Chondrocyte (in vitro differentiated cells): ENCODE data around the gene MTG1. TPM values are rescaled to one million over a fixed set of nuclear protein-coding genes. Genes with fewer than 3 reads are reported as not detected.

ENCODE experiments used
- DNase-seq: peaks from one replicate; pipeline ENCODE4 v3.0.0; 2021; ENCODE audit warnings: mixed read lengths, low spot score
- H3K27ac Mint-ChIP-seq: one replicate; pipeline ENCODE4 v1.8.0; 2021; ENCODE audit warnings: mild to moderate bottlenecking, moderate library complexity, mixed read lengths; ENCODE audit not compliant: unreplicated experiment
- H3K27me3 Mint-ChIP-seq: 2 replicates; pipeline ENCODE4 v1.8.0; 2021; ENCODE audit warnings: low read depth, mixed read lengths
- H3K36me3 Mint-ChIP-seq: 2 replicates; pipeline ENCODE4 v1.8.0; 2021; ENCODE audit warnings: low read depth, mixed read lengths
- H3K4me1 Mint-ChIP-seq: 2 replicates; pipeline ENCODE4 v1.8.0; 2021; ENCODE audit warnings: low read depth, mild to moderate bottlenecking, mixed read lengths
- H3K4me3 Mint-ChIP-seq: one replicate; pipeline ENCODE4 v1.8.0; 2021; ENCODE audit warnings: mild to moderate bottlenecking, moderate library complexity, mixed read lengths; ENCODE audit not compliant: unreplicated experiment
- H3K9me3 Mint-ChIP-seq: 2 replicates; pipeline ENCODE4 v1.8.0; 2021; ENCODE audit warnings: low read depth, mixed read lengths
- CTCF ChIP-seq: fragments of 200-600 bp; sonication (generic); IDR thresholded peaks from 2 replicates; pipeline ENCODE4 v1.5.0; 2021; ENCODE audit warnings: antibody characterized with exemption, mild to moderate bottlenecking, moderate library complexity
- total RNA-seq: library from RNA; stranded (reverse); gene quantifications from 3 replicates; pipeline ENCODE4 v1.2.1, GENCODE V29; 2021

Gene MTG1
- total RNA-seq, 1 donor from 2014 or later: 36.7 TPM

- no peak for TF ChIP-seq CTCF
Measured at GRCh38 chr10:133361227-133361626, 32.7 kb upstream of the MTG1 start.

DNA sequence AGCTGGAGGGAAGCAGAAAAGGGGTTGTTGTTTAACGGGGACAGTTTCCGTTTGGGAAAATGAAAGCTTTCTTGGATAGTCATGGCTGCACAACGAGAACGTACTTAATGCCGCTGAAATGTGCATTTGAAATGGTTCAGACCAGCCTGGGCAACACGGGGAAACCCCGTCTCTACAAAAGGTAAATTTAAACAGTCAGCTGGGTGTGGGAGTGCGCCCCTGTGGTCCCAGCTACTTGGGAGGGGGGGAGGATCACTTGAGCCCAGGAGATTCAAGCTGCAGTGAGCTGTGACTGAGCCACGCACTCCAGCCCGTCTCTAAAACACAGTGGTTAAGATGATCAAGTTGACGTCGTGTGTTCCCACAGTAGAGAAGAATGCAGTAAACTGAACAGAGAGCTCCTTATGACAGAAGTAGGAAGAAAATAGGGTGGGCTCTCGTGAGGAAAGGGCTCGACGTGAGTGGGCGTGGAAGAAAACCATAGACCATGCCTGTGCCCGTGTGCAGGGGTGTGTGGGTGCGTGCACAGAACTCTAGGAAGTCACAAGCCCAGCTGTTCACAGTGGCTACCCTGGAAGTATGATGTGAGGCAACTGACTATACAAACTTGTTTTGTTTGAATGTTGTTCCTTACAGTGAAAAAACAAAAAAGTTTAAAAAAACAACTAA lies 32.0 kb upstream of the MTG1 start:
- Mint-ChIP-seq H3K27me3 (no peaks in the 10 kb centered on the region), H3K9me3 (no peaks in the 10 kb centered on the region), H3K4me3 (no peak overlapping the region), H3K36me3 (peaks cover 19% of the 10 kb centered on the region), H3K4me1 (no peaks in the 10 kb centered on the region), H3K27ac (no peak overlapping the region)
- no peak for TF ChIP-seq CTCF
- DNase-seq: no peak

More at GRCh38 chr10:133361227-133361626, 32.7 kb upstream of the MTG1 start:
- no peak for DNase-seq
- Mint-ChIP-seq H3K4me1 (no peaks in the 10 kb centered on the region), H3K36me3 (peaks cover 19% of the 10 kb centered on the region), H3K4me3 (no peak overlapping the region), H3K27me3 (no peaks in the 10 kb centered on the region), H3K27ac (no peak overlapping the region), H3K9me3 (no peaks in the 10 kb centered on the region)

DNA sequence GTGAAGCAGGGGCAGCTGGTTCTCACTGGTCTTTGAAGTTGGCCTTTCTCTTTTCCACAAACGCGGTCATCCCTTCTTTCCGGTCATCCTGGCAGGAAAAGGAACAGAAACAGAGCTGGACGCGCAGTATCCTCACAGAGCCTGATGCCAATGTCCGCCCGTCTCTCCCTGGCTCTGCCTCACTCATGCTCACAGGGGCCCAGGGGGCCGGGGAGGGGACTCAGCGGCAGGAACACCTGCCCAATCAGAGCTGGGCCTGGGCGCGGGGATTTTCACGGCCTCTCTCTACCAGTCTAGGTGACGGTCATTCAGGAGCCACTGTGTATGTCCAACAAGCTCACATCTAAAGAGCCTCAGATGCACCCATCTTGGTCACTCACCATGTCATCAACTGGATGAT lies 31.1 kb upstream of the MTG1 start:
- Mint-ChIP-seq H3K4me1 (no peaks in the 10 kb centered on the region), H3K9me3 (no peaks in the 10 kb centered on the region), H3K4me3 (no peak overlapping the region), H3K36me3 (peaks cover 21% of the 10 kb centered on the region), H3K27me3 (no peaks in the 10 kb centered on the region), H3K27ac (no peak overlapping the region)
- no peak for TF ChIP-seq CTCF
- no peak for DNase-seq

GRCh38 chr10:133364645-133365431 lies 29.1 kb upstream of the MTG1 start:
- Mint-ChIP-seq H3K9me3 (no peaks in the 10 kb centered on the region), H3K4me3 (no peak overlapping the region), H3K27ac (no peak overlapping the region), H3K27me3 (no peaks in the 10 kb centered on the region), H3K4me1 (no peaks in the 10 kb centered on the region), H3K36me3 (peaks cover 29% of the 10 kb centered on the region)
- DNase-seq: no peak
- no peak for TF ChIP-seq CTCF

GRCh38 chr10:133365461-133366129 lies 28.4 kb upstream of the MTG1 start:
- H3K27me3 Mint-ChIP-seq: no peaks in the 10 kb centered on the region
- no peak for DNase-seq
- no peaks in the 10 kb centered on the region for H3K9me3 Mint-ChIP-seq
- peaks cover 30% of the 10 kb centered on the region for H3K36me3 Mint-ChIP-seq
- no peak overlapping the region for H3K27ac Mint-ChIP-seq
- no peaks in the 10 kb centered on the region for H3K4me1 Mint-ChIP-seq
- no peak for TF ChIP-seq CTCF
- H3K4me3 Mint-ChIP-seq: no peak overlapping the region
